GM21717 (cell line): Measurements from ENCODE around the gene C13orf46.

Source experiments
- ATAC-seq: cut with Tn5 transposase; IDR thresholded peaks from one replicate; pipeline ENCODE4 v1.9.1; 2021; ENCODE audit warnings: mild to moderate bottlenecking, moderate library complexity; ENCODE audit not compliant: unreplicated experiment

Gene C13orf46

DNA sequence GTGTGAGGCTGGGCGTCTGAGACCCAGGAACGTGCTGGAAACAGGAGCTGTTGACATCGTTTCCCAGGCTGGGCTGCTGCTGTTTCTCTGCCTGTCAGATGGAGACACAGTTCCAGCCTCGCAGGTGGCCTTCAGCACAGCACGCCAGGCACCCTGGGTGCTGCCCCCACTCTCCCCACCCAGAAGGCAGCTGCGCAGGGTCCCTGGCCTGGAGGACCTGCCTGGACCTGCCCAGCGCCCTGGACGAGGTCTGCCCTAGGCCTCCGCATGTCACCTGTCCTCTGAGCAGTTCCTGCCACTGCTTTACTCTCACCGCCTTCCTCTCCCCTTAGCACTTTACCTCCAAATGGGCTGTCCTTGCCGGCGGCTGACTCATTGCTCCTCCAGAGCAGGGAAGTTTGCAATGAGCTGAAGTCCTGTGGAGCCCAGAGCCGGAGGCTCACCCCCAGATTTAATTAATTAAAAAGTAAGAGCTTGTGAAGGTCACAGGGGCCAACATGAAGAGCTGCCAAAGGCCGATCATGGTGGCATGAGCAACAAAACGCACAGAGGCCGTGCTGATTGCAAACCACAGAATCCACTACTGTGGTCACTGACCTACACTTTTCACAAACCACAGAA lies 32.2 kb downstream of the C13orf46 start:
- no peak for ATAC-seq

GRCh38 chr13:113939944-113940297 lies 34.0 kb downstream of the C13orf46 start:
- no peak for ATAC-seq

DNA sequence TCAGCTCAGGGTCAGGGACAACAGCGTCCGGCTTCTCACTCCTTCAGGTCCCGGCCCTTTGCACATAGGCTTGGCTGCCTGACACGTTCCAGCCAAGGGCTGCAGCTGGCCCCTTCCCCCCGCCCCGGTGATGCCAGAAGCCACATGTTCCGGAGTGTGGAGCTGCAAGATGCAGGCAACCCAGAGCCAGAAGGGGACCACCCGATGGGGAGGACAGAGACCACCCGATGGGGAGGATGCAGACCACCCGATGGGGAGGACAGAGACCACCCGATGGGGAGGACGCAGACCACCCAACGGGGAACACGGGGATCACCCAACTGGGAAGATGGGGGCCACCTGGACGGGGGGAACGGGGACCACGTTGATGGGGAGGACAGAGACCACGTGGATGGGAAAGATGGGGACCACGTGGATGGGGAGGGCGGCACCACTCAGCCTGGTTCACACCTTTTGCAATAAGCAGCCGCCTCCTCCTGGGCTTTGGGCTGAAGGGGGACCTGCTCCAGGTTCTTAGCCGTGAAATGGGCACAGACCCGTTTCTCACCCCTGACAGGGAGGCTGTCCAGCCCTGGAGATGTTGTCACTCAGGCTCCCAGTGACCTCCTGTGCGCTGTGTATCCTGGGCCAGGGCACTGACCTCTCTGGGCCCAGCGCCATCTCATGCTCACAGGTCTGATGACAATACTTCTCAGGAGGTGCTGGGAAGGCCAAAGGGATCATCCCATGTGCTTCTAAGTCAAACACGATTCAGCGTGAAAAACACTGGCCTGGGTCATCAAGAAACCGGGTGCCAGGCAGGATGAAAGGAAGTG lies 34.5 kb downstream of the C13orf46 start:
- no peak for ATAC-seq

DNA sequence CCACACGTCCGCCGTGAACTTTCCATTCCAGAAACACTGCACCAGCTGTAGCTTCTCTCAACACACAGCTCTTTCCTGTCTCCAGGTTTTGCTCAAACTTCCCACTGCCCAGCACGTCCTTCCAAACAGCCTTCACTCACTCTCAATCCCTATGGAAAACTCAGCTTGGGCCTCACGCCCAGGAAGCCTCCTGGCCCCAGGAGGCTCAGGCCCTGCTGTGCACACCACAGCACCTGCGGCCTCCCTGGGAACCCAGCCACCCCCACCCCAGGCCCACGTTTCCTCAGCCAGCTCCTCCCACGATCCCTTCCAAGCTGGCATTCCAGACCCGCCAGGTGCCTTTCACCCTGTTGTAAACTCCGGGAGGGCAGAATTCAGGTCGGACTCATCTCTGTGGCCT lies 35.2 kb downstream of the C13orf46 start:
- ATAC-seq, result no peak

GRCh38 chr13:113938246-113938645 lies 35.6 kb downstream of the C13orf46 start:
- no peak for ATAC-seq

GRCh38 chr13:113937527-113938180 lies 36.2 kb downstream of the C13orf46 start:
- ATAC-seq, result no peak

GRCh38 chr13:113937073-113937472 lies 36.8 kb downstream of the C13orf46 start:
- no peak for ATAC-seq

GRCh38 chr13:113936166-113936965 lies 37.5 kb downstream of the C13orf46 start:
- no peak for ATAC-seq

DNA sequence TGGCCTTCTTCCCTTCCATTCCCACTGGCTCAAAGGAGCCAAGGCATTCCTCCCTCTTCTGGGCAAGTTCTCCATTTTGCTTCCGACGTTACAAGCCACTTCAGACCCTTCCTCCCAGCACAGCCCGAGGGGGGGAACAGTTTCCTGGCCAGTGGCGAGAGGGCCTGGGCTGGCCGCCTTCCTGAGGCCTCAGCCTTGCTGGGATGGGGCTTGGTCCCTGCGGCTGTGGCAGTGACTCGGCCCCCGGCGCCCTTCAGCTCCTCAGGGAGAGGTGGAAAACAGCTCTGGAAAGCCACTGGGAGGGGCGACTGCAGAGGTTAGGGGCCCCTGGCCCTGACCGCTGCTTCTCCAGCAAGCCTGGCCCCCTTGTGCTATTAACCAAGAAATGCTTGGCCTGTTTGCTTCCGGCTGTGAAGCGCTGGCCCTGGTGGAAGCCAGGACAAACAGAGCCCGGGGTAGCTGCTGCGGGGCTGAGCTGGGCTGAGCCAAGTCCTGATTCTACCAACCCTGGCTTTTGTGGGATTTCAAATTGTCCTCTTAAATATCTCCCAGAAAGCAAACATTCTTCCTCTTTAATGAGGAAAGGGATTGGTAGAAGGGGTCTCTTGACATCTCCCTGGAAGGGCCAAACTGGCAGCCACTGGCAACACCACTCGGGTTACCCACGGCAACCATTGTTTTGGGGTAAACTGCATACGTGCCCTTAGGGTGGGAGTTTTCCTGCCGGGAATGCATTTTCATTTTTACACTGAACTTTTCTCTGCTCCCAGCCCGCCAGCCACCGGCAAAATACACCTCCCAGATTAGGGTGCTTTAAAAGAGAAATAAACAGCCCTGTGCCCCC lies 38.7 kb downstream of the C13orf46 start:
- no peak for ATAC-seq

- no peak for ATAC-seq
Observed at GRCh38 chr13:113934576-113934975, 39.3 kb downstream of the C13orf46 start.

- ATAC-seq, result no peak
Observed at GRCh38 chr13:113933901-113934300, 40.0 kb downstream of the C13orf46 start.

DNA sequence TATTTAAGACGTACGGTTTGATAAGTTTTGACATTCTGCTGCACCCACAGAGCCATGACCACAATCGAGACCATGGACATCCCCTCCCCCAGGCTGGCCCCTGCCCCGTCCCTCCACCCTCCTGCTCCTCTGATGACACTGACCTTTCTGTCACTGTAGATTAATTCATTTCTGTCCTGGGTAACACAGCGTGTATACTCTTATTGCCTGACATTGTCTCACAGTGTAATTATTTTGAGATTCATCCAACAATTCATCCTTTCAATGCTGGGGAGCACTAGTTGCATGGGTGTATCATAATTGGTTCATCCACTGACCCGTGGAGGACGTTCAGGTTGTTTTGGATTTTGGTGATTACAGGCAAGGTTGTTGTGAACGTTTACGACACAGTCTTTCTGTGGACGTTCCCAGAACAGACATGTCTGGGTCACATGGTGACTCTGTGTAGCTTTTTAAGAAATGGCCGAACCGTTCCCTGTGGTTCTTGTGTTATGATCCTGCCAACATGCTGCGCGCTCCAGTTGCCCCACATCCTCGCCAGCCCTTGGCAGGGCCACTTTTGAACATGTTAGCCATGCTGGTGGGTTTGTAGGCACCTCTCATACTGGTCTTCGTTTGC lies 41.9 kb downstream of the C13orf46 start:
- ATAC-seq, result no peak

DNA sequence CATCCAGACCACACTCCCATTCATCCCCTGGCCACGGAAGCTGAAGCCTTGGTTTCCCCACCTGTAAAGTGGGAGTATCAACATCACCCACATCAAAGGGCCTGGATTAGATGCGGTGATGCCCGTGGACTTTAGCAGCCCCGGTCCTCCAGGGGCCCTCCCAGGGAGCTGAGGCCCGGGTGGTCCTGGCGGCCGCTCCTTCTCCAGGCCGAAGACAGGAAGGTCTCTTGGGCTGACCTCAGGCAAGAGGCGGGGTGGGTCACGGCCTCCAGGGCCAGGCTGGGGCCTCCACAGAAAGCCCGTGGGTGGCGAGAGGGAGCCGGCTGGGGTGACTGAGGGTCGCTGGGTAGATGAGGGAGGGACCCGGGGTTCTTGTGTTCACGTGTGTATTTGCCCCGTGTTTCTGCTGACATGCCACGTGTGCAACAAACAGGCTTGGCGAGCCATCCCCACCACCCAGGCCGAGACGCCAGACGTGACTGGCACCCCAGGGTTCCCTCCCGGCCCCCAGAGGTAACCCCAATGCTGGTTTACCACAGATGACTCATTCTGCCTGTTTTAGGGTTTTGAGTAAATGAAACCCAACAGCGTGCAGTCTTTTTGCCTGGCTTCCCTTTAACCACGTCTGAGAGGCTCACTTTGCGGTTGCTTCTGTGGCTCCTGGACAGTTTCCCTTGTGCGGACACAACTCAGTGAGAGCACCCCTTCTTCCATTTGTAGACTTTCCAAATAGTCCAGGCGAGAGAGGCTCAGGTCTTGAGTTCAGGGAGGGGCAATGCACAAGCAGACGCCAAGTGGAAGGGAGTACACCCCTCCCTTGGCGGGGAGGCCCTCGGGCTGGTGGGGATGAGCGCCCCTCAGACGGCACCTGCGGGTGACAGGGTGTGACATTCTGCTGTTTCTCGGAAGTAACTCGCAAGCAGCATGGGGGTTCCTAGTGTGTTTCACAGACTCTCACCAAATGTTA lies 42.9 kb downstream of the C13orf46 start:
- no peak for ATAC-seq

GRCh38 chr13:113929628-113930615 lies 44.0 kb downstream of the C13orf46 start:
- ATAC-seq, result no peak

DNA sequence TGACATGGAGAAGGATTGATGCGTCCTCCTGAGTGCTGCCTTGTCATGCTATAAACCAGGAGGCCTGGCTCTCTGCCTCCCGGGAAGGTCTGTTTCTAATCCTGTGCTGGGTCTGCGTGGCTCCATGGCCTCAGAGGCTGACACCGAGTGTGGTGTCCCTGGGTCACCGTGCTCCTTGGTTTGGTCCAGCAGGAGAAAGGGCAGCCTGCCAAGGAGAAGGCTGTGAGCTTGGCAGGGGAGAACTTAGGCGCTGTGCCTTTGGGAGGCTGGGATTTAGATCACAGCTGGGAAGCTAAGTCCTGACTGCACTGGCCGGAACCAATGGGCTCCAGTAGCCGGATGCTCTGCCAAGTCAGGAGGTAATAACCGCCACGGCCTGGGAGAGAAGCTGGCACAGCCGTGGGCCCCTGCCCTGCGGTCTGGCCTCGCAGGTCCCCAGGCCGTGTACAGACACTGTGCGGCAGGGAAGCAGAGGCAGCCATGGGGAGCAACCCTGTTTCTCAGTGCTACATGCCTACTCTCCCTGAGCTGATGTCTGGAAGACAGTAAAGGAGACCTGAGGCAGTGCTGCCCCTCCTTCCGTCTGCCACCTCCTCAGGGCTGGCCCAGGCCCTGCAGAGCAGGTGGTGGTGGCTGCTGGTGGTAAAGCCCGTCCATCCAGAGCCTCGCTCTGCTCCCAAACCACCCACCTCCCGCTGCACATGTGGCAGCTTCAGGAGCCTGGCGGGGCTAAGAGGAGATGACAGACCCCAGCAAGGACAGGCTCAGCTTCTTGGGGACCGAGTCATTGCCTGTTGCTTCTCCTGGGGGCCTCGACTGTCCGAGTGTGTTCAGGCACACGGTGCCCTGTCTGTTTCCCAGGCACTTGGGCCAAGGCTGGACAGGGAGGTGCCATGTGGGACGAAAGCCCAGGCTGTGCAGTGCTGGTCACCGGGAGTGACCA lies 44.9 kb downstream of the C13orf46 start:
- no peak for ATAC-seq
